GM23338 (cell line): ENCODE measurements around the gene HHAT. TPM values are rescaled to one million over a fixed set of nuclear protein-coding genes. Genes with fewer than 3 reads are reported as not detected.

Source experiments
- ATAC-seq: fragments of 200-7000 bp; cut with Tn5 transposase; 3 replicates; pipeline ENCODE4 v1.9.1; 2020
- DNase-seq: peaks from one replicate; pipeline ENCODE4 v3.0.0-alpha.2; 2015; ENCODE audit warnings: low spot score
- H2AFZ ChIP-seq: fragments of 200-600 bp; sonication (generic); 2 replicates; pipeline ENCODE4 v1.8.0; 2016; ENCODE audit warnings: antibody characterized with exemption, mild to moderate bottlenecking, moderate library complexity
- H3F3A ChIP-seq: fragments of 200-600 bp; sonication (generic); replicated peaks from 2 replicates; pipeline ENCODE4 v1.8.0; 2017; ENCODE audit warnings: antibody characterized with exemption, mixed run types, low read depth
- H3K27ac ChIP-seq: fragments of 200-600 bp; sonication (generic); 2 replicates; pipeline ENCODE4 v1.6.1; 2016; ENCODE audit warnings: low read depth
- H3K27me3 ChIP-seq: fragments of 200-600 bp; sonication (generic); 2 replicates; pipeline ENCODE4 v1.8.0; 2016; ENCODE audit warnings: mild to moderate bottlenecking, mixed run types, moderate library complexity; ENCODE audit not compliant: insufficient read depth
- H3K36me3 ChIP-seq: fragments of 200-600 bp; sonication (generic); 2 replicates; pipeline ENCODE4 v1.8.0; 2016; ENCODE audit warnings: mild to moderate bottlenecking; ENCODE audit not compliant: insufficient read depth
- H3K4me1 ChIP-seq: fragments of 200-600 bp; sonication (generic); 2 replicates; pipeline ENCODE4 v1.8.0; 2016; ENCODE audit warnings: mild to moderate bottlenecking, moderate library complexity; ENCODE audit not compliant: insufficient read depth
- H3K4me2 ChIP-seq: fragments of 200-600 bp; sonication (generic); 2 replicates; pipeline ENCODE4 v1.7.1; 2017; ENCODE audit warnings: mixed run types
- H3K4me3 ChIP-seq: fragments of 200-600 bp; sonication (generic); 2 replicates; pipeline ENCODE4 v1.6.1; 2016; ENCODE audit warnings: mixed run types
- H3K79me2 ChIP-seq: fragments of 200-600 bp; sonication (generic); replicated peaks from 2 replicates; pipeline ENCODE4 v1.8.0; 2017; ENCODE audit warnings: mild to moderate bottlenecking; ENCODE audit not compliant: insufficient read depth
- H3K9me2 ChIP-seq: fragments of 200-600 bp; sonication (generic); 2 replicates; pipeline ENCODE4 v1.8.0; 2017; ENCODE audit not compliant: insufficient read depth
- H4K20me1 ChIP-seq: fragments of 200-600 bp; sonication (generic); replicated peaks from 2 replicates; pipeline ENCODE4 v1.8.0; 2017; ENCODE audit warnings: mild to moderate bottlenecking; ENCODE audit not compliant: insufficient read depth
- H3K27ac Mint-ChIP-seq: 2 replicates; pipeline ENCODE4 v1.8.0; 2020; ENCODE audit warnings: inconsistent platforms, mild to moderate bottlenecking, moderate library complexity, mixed read lengths
- H3K27me3 Mint-ChIP-seq: 3 replicates; pipeline ENCODE4 v1.8.0; 2022; ENCODE audit warnings: low read depth, mild to moderate bottlenecking, moderate library complexity, mixed read lengths, inconsistent platforms; ENCODE audit not compliant: insufficient read depth, poor library complexity
- H3K36me3 Mint-ChIP-seq: 3 replicates; pipeline ENCODE4 v1.8.0; 2021; ENCODE audit warnings: low read depth, mild to moderate bottlenecking, inconsistent platforms, moderate library complexity, mixed read lengths
- H3K4me1 Mint-ChIP-seq: 3 replicates; pipeline ENCODE4 v1.8.0; 2020; ENCODE audit warnings: mild to moderate bottlenecking, inconsistent platforms, mixed read lengths
- H3K4me3 Mint-ChIP-seq: 3 replicates; pipeline ENCODE4 v1.8.0; 2021; ENCODE audit warnings: moderate library complexity, mild to moderate bottlenecking, inconsistent platforms, mixed read lengths
- H3K9me3 Mint-ChIP-seq: 3 replicates; pipeline ENCODE4 v1.8.0; 2020; ENCODE audit warnings: moderate library complexity, mild to moderate bottlenecking, inconsistent platforms, mixed read lengths
- ETS1 ChIP-seq: IDR thresholded peaks from 2 replicates; pipeline ENCODE4 v1.6.1; 2016; ENCODE audit warnings: antibody characterized with exemption
- EZH2 ChIP-seq: fragments of 200-600 bp; sonication (generic); IDR thresholded peaks from one replicate; pipeline ENCODE4 v1.8.0; 2017; ENCODE audit warnings: antibody characterized with exemption, mild to moderate bottlenecking, low read depth; ENCODE audit not compliant: unreplicated experiment
- EZH2phosphoT487 ChIP-seq: fragments of 200-600 bp; sonication (generic); IDR thresholded peaks from one replicate; pipeline ENCODE4 v1.8.1; 2018; ENCODE audit warnings: antibody characterized with exemption; ENCODE audit not compliant: unreplicated experiment
- NANOG ChIP-seq: IDR thresholded peaks from 2 replicates; pipeline ENCODE4 v1.6.1; 2016; ENCODE audit warnings: antibody characterized with exemption, borderline replicate concordance
- REST ChIP-seq: IDR thresholded peaks from one replicate; pipeline ENCODE4 v1.6.1; 2018; ENCODE audit warnings: antibody characterized with exemption; ENCODE audit not compliant: unreplicated experiment
- STAT1 ChIP-seq: IDR thresholded peaks from one replicate; pipeline ENCODE4 v1.6.1; 2016; ENCODE audit warnings: antibody characterized with exemption; ENCODE audit not compliant: unreplicated experiment
- ZNF114 ChIP-seq: fragments of 250-450 bp; sonication (Bioruptor Pico); IDR thresholded peaks from 2 replicates; pipeline ENCODE4 v1.5.0; 2020; ENCODE audit warnings: mild to moderate bottlenecking, moderate library complexity
- ZNF331 ChIP-seq: fragments of 250-450 bp; sonication (Bioruptor Pico); IDR thresholded peaks from 2 replicates; pipeline ENCODE4 v1.5.0; 2020; ENCODE audit warnings: low read depth, mild to moderate bottlenecking, moderate library complexity
- ZNF462 ChIP-seq: fragments of 250-450 bp; sonication (Bioruptor Pico); IDR thresholded peaks from 2 replicates; pipeline ENCODE4 v1.5.0; 2020; ENCODE audit warnings: mild to moderate bottlenecking, moderate library complexity
- polyA plus RNA-seq: library from polyadenylated mRNA; unstranded; fragments of >200 nt; fragmentation: Nextera tagmentation; extraction: Ambion mirVana; gene quantifications from 2 replicates; pipeline ENCODE4 v1.2.1, GENCODE V29; 2016
- total RNA-seq: library from RNA; depleted of rRNA; stranded (reverse); fragments of >200 nt; shearing (Covaris generic); gene quantifications from 2 replicates; pipeline ENCODE4 v1.2.3, GENCODE V29; 2014

Gene HHAT
- total and polyA plus RNA-seq, 2 experiments from 2014 or later = 0.11 to 0.66 TPM

- TF ChIP-seq ETS1 (no peak), REST (no peak), NANOG (no peak), EZH2phosphoT487 (no peak), ZNF114 (CRISPR knock-in tag) (no peak), ZNF331 (CRISPR knock-in tag) (no peak)
- H3K9me3 Mint-ChIP-seq = no peaks in the 10 kb centered on the region; the same call in 2 of the 3 replicates
- ATAC-seq = no peak
Observed at GRCh38 chr1:210313046-210313595, 15.6 kb upstream of the HHAT start.

GRCh38 chr1:210313921-210314320 is 14.8 kb upstream of the HHAT start:
- Histone ChIP-seq H3K36me3 (no peaks in the 10 kb centered on the region), H3K79me2 (no peaks in the 10 kb centered on the region), H4K20me1 (no peaks in the 10 kb centered on the region), H3K4me3 (no peak overlapping the region), H3K27me3 (peaks cover 17% of the 10 kb centered on the region), H3F3A (0 out of 2 replicates have a peak, but pooled peaks cover 5% of the 10 kb centered on the region), H3K4me1 (peaks cover 5% of the 10 kb centered on the region; the same call in 1 of the 2 replicates), H3K27ac (no peak overlapping the region), H2AFZ (no peak overlapping the region), H3K4me2 (no peak overlapping the region), H3K9me2 (no peaks in the 10 kb centered on the region)
- no peak for ATAC-seq
- Mint-ChIP-seq H3K9me3 (no peaks in the 10 kb centered on the region; the same call in 2 of the 3 replicates), H3K4me1 (peaks cover 2% of the 10 kb centered on the region; the same call in 1 of the 3 replicates), H3K4me3 (no peak overlapping the region), H3K36me3 (no peaks in the 10 kb centered on the region), H3K27me3 (peaks cover 13% of the 10 kb centered on the region), H3K27ac (no peak overlapping the region)
- DNase-seq = no peak
- no peak for TF ChIP-seq EZH2
- no peak for TF ChIP-seq STAT1
- TF ChIP-seq ZNF462 (CRISPR knock-in tag) = no peak
- TF ChIP-seq ZNF114 (CRISPR knock-in tag) = no peak
- no peak for TF ChIP-seq ETS1
- TF ChIP-seq ZNF331 (CRISPR knock-in tag) = no peak

More at GRCh38 chr1:210313046-210313595, 15.6 kb upstream of the HHAT start:
- Histone ChIP-seq H3K9me2 (no peaks in the 10 kb centered on the region), H3K4me2 (no peak overlapping the region), H2AFZ (no peak overlapping the region), H4K20me1 (no peaks in the 10 kb centered on the region), H3K4me3 (no peak overlapping the region), H3K4me1 (peaks cover 5% of the 10 kb centered on the region; the same call in 1 of the 2 replicates), H3K27me3 (peaks cover 17% of the 10 kb centered on the region), H3F3A (0 out of 2 replicates have a peak, but pooled peaks cover 5% of the 10 kb centered on the region), H3K79me2 (no peaks in the 10 kb centered on the region), H3K36me3 (no peaks in the 10 kb centered on the region), H3K27ac (no peak overlapping the region)
- Mint-ChIP-seq H3K27me3 (peaks cover 13% of the 10 kb centered on the region), H3K4me3 (no peak overlapping the region), H3K27ac (no peak overlapping the region), H3K4me1 (peaks cover 2% of the 10 kb centered on the region; the same call in 1 of the 3 replicates), H3K36me3 (no peaks in the 10 kb centered on the region)
- no peak for DNase-seq
